Activated naive CD4-positive, alpha-beta T cell treated with anti-CD3 and anti-CD28 coated beads, Interleukin-2, amount 50 U/mL, for 72 hours (primary cell): Measurements from ENCODE around the gene TNFRSF17. TPM values are rescaled to one million over a fixed set of nuclear protein-coding genes. Genes with fewer than 3 reads are reported as not detected.

Source experiments
- ATAC-seq, 2 donors: fragments of 150-1000 bp; cut with Tn5 transposase; 2 replicates each; pipeline ENCODE4 v1.10.0; 2021; ENCODE audit warnings: mild to moderate bottlenecking in 2 of 2, moderate library complexity in 2 of 2
- DNase-seq, 2 donors: peaks; one replicate each; pipeline ENCODE4 v3.0.0; 2021 to 2022; ENCODE audit warnings: low spot score in 2 of 2
- H3K27ac Mint-ChIP-seq, 2 donors: one replicate each; pipeline ENCODE4 v1.8.0; 2022; ENCODE audit warnings: mild to moderate bottlenecking in 2 of 2, mixed read lengths in 2 of 2
- H3K36me3 Mint-ChIP-seq, 2 donors: one replicate each; pipeline ENCODE4 v1.8.0; 2022; ENCODE audit warnings: mixed read lengths in 2 of 2
- H3K9me3 Mint-ChIP-seq, 2 donors: one replicate each; pipeline ENCODE4 v1.8.0; 2022; ENCODE audit warnings: mixed read lengths in 2 of 2
- total RNA-seq, 2 donors: library from RNA; stranded (reverse); gene quantifications; one replicate each; pipeline ENCODE4 v1.2.3, GENCODE V29; 2022

TNFRSF17 gene
- total RNA-seq, 2 donors from 2014 or later, result not detected

GRCh38 chr16:11990702-11991390, 25.8 kb downstream of the TNFRSF17 start:
- H3K36me3 Mint-ChIP-seq, result no peaks in the 10 kb centered on the region
- no peak for DNase-seq

DNA sequence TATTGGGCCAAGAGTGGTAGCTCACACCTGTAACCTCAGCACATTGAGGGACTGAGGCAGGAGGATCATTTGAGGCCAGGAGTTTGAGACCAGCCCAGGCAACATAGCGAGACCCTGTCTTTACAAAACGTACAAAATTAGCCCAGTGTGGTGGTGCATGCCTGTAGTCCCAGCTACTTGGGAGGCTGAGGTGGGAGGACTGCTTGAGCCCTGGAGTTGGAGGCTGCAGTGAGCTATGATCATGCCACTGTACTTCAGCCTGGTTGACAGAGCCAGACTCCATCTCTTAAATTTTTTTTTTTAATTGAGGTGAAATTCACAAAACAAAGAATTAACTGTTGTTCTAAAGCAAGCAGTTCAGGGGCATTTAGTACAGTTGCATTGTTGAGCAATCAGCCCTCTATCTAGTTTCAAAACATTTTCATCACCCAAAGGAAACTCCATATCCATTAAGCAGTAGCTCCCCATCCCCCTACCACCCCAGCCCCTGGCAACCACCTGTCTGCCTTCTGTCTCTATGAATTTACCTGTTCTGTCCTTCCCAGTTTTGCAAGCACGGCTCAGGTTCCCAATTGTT, 27.1 kb downstream of the TNFRSF17 start:
- DNase-seq, result no peak
- ATAC-seq, result no peak
- no peaks in the 10 kb centered on the region for H3K9me3 Mint-ChIP-seq
- no peak overlapping the region for H3K27ac Mint-ChIP-seq
- H3K36me3 Mint-ChIP-seq, result no peaks in the 10 kb centered on the region

More at GRCh38 chr16:11990702-11991390, 25.8 kb downstream of the TNFRSF17 start:
- no peak for ATAC-seq
- H3K27ac Mint-ChIP-seq, result peak overlapping the region in 1 of 2 donors; percentile 29
- no peaks in the 10 kb centered on the region for H3K9me3 Mint-ChIP-seq

GRCh38 chr16:11992586-11993524, 27.8 kb downstream of the TNFRSF17 start:
- no peaks in the 10 kb centered on the region for H3K9me3 Mint-ChIP-seq
- peak overlapping the region in 1 of 2 donors; percentile 65 for H3K27ac Mint-ChIP-seq
- no peak for ATAC-seq
- DNase-seq, result no peak
- H3K36me3 Mint-ChIP-seq, result no peaks in the 10 kb centered on the region

- no peak for DNase-seq
- H3K36me3 Mint-ChIP-seq, result no peaks in the 10 kb centered on the region
- H3K27ac Mint-ChIP-seq, result peak overlapping the region in 1 of 2 donors; percentile 60
- no peaks in the 10 kb centered on the region for H3K9me3 Mint-ChIP-seq
- ATAC-seq, result peak in 1 of 2 donors; percentile 70
These were observed 29.4 kb downstream of the TNFRSF17 start for GRCh38 chr16:11994143-11995119.

- ATAC-seq (no peak), DNase-seq (no peak)
- Mint-ChIP-seq H3K27ac (peak overlapping the region; percentile 8 to 32), H3K9me3 (no peaks in the 10 kb centered on the region), H3K36me3 (no peaks in the 10 kb centered on the region)
These were observed 31.7 kb downstream of the TNFRSF17 start for GRCh38 chr16:11996433-11997330.

- ATAC-seq, result no peak
- Mint-ChIP-seq H3K9me3 (no peaks in the 10 kb centered on the region), H3K36me3 (no peaks in the 10 kb centered on the region), H3K27ac (no peak overlapping the region)
- DNase-seq, result no peak
These were observed 35.0 kb downstream of the TNFRSF17 start for GRCh38 chr16:12000032-12000431.

- Mint-ChIP-seq H3K36me3 (no peaks in the 10 kb centered on the region), H3K9me3 (no peaks in the 10 kb centered on the region), H3K27ac (no peak overlapping the region)
- ATAC-seq (no peak), DNase-seq (no peak)
These were observed 37.5 kb downstream of the TNFRSF17 start for GRCh38 chr16:12002447-12003006.

DNA sequence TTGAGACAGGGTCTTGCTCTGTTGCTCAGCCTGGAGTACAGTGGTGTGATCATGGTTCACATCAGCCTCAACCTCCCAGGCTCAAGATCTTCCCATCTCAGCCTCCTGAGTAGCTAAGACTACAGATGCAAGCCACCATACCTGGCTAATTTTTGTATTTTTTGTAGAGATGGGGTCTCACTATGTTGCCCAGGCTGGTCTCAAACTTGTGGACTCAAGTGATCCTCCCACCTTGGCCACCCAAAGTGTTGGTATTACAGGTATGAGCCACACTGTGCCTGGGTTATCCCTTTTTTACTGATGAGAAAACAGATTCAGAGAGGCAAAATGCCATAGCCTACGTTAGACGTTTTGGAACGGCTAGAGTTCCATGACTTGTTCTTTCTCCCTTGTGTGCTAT, 41.6 kb downstream of the TNFRSF17 start:
- Mint-ChIP-seq H3K27ac (no peak overlapping the region), H3K36me3 (no peaks in the 10 kb centered on the region), H3K9me3 (no peaks in the 10 kb centered on the region)
- DNase-seq (no peak), ATAC-seq (no peak)

DNA sequence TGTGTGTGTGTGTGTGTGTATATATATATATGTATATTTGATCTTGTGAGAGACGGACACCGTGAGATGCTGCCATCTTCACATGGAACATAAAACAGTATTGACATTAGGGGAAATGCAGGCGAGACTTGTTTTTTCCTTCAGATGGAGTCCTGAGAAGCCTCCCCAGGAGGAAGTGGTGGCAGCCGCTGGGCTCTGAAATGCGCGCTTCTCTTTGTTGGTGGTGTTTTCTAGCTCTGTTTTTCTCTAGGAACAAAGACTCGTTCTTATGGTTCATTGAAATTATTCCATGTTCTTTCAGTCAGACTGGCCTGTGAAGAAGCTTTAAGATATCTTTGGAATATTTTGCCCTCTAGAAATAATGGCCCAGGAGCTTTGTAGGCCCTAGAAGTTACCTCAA, 44.5 kb downstream of the TNFRSF17 start:
- H3K27ac Mint-ChIP-seq, result peak overlapping the region; percentile 59 to 68
- DNase-seq (peak in 1 of 2 donors; percentile 3), ATAC-seq (peak in 1 of 2 donors; percentile 19)
- H3K9me3 Mint-ChIP-seq, result no peaks in the 10 kb centered on the region
- H3K36me3 Mint-ChIP-seq, result no peaks in the 10 kb centered on the region

GRCh38 chr16:12009922-12010321, 44.9 kb downstream of the TNFRSF17 start:
- Mint-ChIP-seq H3K27ac (peak overlapping the region; percentile 59 to 68), H3K36me3 (no peaks in the 10 kb centered on the region), H3K9me3 (no peaks in the 10 kb centered on the region)
- DNase-seq, result peak in 1 of 2 donors; percentile 7
- peak; percentile 59 to 96 for ATAC-seq

GRCh38 chr16:12010388-12011251, 45.6 kb downstream of the TNFRSF17 start:
- no peaks in the 10 kb centered on the region for H3K9me3 Mint-ChIP-seq
- peak overlapping the region; percentile 70 to 87 for H3K27ac Mint-ChIP-seq
- no peaks in the 10 kb centered on the region for H3K36me3 Mint-ChIP-seq
- ATAC-seq, result peak in 1 of 2 donors; percentile 41
- DNase-seq, result no peak

- ATAC-seq, result no peak
- Mint-ChIP-seq H3K27ac (no peak overlapping the region), H3K9me3 (no peaks in the 10 kb centered on the region), H3K36me3 (no peaks in the 10 kb centered on the region)
- no peak for DNase-seq
These were observed 46.6 kb downstream of the TNFRSF17 start for GRCh38 chr16:12011565-12011964.

- Mint-ChIP-seq H3K36me3 (no peaks in the 10 kb centered on the region), H3K27ac (no peak overlapping the region), H3K9me3 (no peaks in the 10 kb centered on the region)
- ATAC-seq (no peak), DNase-seq (no peak)
These were observed 51.4 kb downstream of the TNFRSF17 start for GRCh38 chr16:12016291-12016947.

DNA sequence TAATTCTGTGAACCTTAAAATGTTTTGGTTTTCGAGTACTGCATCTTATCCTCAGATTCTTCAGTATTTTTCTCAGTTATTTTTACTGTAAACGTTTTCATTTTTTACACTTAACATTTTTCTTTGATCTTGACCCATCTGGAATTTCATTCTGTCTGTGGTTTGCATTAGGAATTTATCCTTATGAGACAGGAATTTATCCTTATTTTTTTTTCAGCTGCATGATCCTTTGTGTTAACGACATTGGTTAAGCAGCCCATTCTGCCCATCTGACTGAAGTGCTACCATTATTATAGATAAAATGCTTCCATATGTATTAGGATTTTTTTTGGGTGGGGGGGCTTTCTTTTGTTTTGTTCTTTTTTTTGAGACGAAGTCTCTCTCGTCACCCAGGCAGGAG, 52.5 kb downstream of the TNFRSF17 start:
- Mint-ChIP-seq H3K9me3 (no peaks in the 10 kb centered on the region), H3K27ac (no peak overlapping the region), H3K36me3 (no peaks in the 10 kb centered on the region)
- DNase-seq, result no peak
- no peak for ATAC-seq
